Kidney (tissue), 14 donors: Measurements from ENCODE around the gene TCF3. TPM values are rescaled to one million over a fixed set of nuclear protein-coding genes. Genes with fewer than 3 reads are reported as not detected.

Experiments used
- DNase-seq, 5 donors: peaks; one replicate each; pipeline ENCODE4 v3.0.0-alpha.2; 2013 to 2020
- FAIRE-seq: peaks from 2 replicates; lab custom pipeline; 2012; peaks lifted over from hg19 to GRCh38; lab: Jason Lieb, UNC
- H3K27ac ChIP-seq, 2 donors: one replicate each; pipeline ENCODE4 v1.7.0; 2013; ENCODE audit warnings: low read depth in 2 of 2, low read length in 2 of 2, inconsistent platforms in 1 of 2
- H3K27me3 ChIP-seq: one replicate; pipeline ENCODE4 v1.7.1; 2013; ENCODE audit warnings: low read length, inconsistent platforms; ENCODE audit not compliant: control insufficient read depth, insufficient read depth
- H3K36me3 ChIP-seq, 3 donors: one replicate each; pipeline versions ENCODE4 v1.7.0 to v1.7.1; 2013; ENCODE audit warnings: low read length in 3 of 3, control low read depth in 1 of 3, inconsistent platforms in 1 of 3; ENCODE audit not compliant: insufficient read depth in 3 of 3, control insufficient read depth in 2 of 3
- H3K4me1 ChIP-seq, 3 donors: one replicate each; pipeline versions ENCODE4 v1.7.0 to v1.7.1; 2013; ENCODE audit warnings: low read length in 3 of 3, inconsistent platforms in 1 of 3, low read depth in 1 of 3; ENCODE audit not compliant: control insufficient read depth in 2 of 3, insufficient read depth in 2 of 3
- H3K4me3 ChIP-seq, 3 donors: one replicate each; pipeline versions ENCODE4 v1.7.0 to v1.8.1; 2013; ENCODE audit warnings: low read length in 3 of 3, control low read depth in 1 of 3, inconsistent platforms in 1 of 3
- H3K9ac ChIP-seq, 3 donors: one replicate each; pipeline versions ENCODE4 v1.7.0 to v1.7.1; 2013; ENCODE audit warnings: low read length in 3 of 3, control low read depth in 1 of 3, inconsistent platforms in 1 of 3
- H3K9me3 ChIP-seq, 3 donors: one replicate each; pipeline versions ENCODE4 v1.7.0 to v1.7.1; 2013; ENCODE audit warnings: low read length in 3 of 3, control low read depth in 1 of 3, inconsistent platforms in 1 of 3; ENCODE audit not compliant: control insufficient read depth in 2 of 3, insufficient read depth in 1 of 3
- CTCF ChIP-seq: IDR thresholded peaks from 3 replicates; pipeline ENCODE4 v1.5.1; 2012; ENCODE audit warnings: mild to moderate bottlenecking, moderate library complexity, borderline replicate concordance; ENCODE audit not compliant: insufficient read depth; ENCODE audit errors: extremely low read depth
- intact Hi-C: fragments of 100-400 bp; cut with DNase I; formaldehyde crosslinking; loops from one replicate; pipeline ENCODE4 v1.11.1; 2022
- polyA plus RNA-seq: library from polyadenylated mRNA; stranded (reverse); fragments of 350-450 nt; fragmentation: Illumina TruSeq; extraction: RNeasy Lipid Tissue Mini Kit (QIAGEN cat#74804); gene quantifications from one replicate; pipeline ENCODE4 v1.2.3, GENCODE V29; 2014; ENCODE audit warnings: low read depth, low replicate concordance; ENCODE audit not compliant: insufficient read depth
- total RNA-seq: library from RNA; stranded (reverse); fragmentation: NEBNext Ultra II Directional; extraction: Animal tissue kit (Norgen Biotek cat#: 25700); gene quantifications from one replicate; pipeline ENCODE4 v1.2.1, GENCODE V29; 2021
- donor health status: control.
- donor health status: control.
- donor health status: control.
- donor health status: control.
- donor health status: control.
- donor health status: DM: yes; HTN: yes; CAD: no.
- donor health status: Normal renal cell carcinoma (clear cell type).

The TCF3 gene
- total and polyA plus RNA-seq, 2 donors from 2014 or later, result 20.3 to 50.2 TPM

DNA sequence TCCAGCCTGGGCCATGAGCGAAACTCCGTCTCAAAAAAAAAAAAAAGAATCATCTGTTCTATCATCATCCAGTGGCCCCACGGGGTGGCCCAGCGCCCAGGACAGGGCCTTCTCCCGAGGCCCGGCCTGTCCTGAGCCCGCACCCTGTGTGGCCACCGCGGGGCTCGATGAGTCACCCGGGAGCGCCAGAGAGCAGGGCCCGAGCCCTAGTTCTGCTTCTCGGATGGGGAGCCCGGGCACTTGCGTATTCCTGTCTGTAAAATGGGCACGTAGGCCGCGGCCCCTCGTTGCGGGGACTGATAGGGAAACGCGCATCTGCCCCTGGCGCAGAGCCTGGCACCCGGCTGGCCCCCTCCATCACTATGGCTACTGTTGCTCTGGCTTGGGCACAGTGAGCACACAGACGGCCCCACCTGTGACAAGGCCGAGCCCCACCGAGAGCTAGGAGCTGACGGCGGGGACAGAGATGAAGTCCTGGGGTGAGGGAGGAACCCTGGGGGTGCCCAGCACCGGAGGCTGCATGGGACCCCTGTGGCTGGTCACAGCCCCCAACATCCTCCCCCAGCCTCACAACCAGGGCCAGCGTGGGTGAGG is 25.9 kb downstream of the TCF3 start:
- FAIRE-seq, result no peak

GRCh38 chr19:1624458-1624857 is 28.0 kb downstream of the TCF3 start:
- no peaks in the 10 kb centered on the region for H3K36me3 ChIP-seq
- no peaks in the 10 kb centered on the region for H3K4me1 ChIP-seq
- TF ChIP-seq CTCF, result peak; percentile 70
- H3K9ac ChIP-seq, result no peak overlapping the region
- no peaks in the 10 kb centered on the region for H3K27me3 ChIP-seq
- intact Hi-C loops, result no loop called here
- no peak overlapping the region for H3K27ac ChIP-seq
- DNase-seq, result peak in 3 of 5 donors; percentile 55 to 72 (median 60)
- H3K4me3 ChIP-seq, result no peak overlapping the region
- FAIRE-seq, result no peak
- H3K9me3 ChIP-seq, result no peaks in the 10 kb centered on the region

More for the DNA sequence above, 25.9 kb downstream of the TCF3 start:
- Histone ChIP-seq H3K36me3 (no peaks in the 10 kb centered on the region), H3K27ac (no peak overlapping the region), H3K9ac (no peak overlapping the region), H3K4me1 (no peaks in the 10 kb centered on the region), H3K9me3 (no peaks in the 10 kb centered on the region), H3K4me3 (no peak overlapping the region), H3K27me3 (no peaks in the 10 kb centered on the region)
- TF ChIP-seq CTCF, result no peak
- DNase-seq, result no peak
- intact Hi-C loops, result no loop called here

GRCh38 chr19:1622541-1622940 is 29.9 kb downstream of the TCF3 start:
- no peak overlapping the region for H3K9ac ChIP-seq
- H3K27ac ChIP-seq, result no peak overlapping the region
- no peaks in the 10 kb centered on the region for H3K4me1 ChIP-seq
- H3K4me3 ChIP-seq, result no peak overlapping the region
- no peaks in the 10 kb centered on the region for H3K36me3 ChIP-seq
- TF ChIP-seq CTCF, result no peak
- FAIRE-seq (no peak), DNase-seq (no peak)
- no peaks in the 10 kb centered on the region for H3K27me3 ChIP-seq
- intact Hi-C loops, result no loop called here
- no peaks in the 10 kb centered on the region for H3K9me3 ChIP-seq

DNA sequence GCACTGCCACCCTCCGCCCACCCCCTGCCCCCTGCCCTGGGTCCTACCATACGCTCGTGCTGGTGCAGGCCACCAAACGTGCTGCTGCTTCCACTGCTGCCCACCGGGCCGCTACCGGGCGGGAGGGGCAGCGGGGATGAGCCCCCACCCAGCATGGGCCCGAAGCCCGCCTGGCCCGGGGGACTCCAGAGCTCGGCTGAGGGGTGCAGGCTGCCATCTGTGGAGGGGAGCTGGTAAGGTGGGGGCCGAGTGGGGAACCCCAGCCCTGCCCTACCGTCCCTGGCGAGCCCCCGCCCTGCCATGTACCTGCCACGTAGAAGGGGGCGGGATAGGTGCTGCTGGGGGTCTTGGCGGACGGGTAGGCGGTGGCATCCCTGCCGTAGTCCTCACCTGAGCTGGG is 30.4 kb downstream of the TCF3 start:
- H3K4me1 ChIP-seq, result no peaks in the 10 kb centered on the region
- intact Hi-C loops, result no loop called here
- H3K9ac ChIP-seq, result no peak overlapping the region
- TF ChIP-seq CTCF, result no peak
- FAIRE-seq, result no peak
- H3K9me3 ChIP-seq, result no peaks in the 10 kb centered on the region
- H3K4me3 ChIP-seq, result no peak overlapping the region
- DNase-seq, result no peak
- no peak overlapping the region for H3K27ac ChIP-seq
- H3K27me3 ChIP-seq, result no peaks in the 10 kb centered on the region
- H3K36me3 ChIP-seq, result no peaks in the 10 kb centered on the region
